Amniotic epithelial cell (primary cell): ENCODE data around the gene ANXA2R.
A peak's percentile ranks its signal among the peaks of the same experiment; 100 is the strongest.
"Not testable (repeated sequence)": the region's sequence is repeated elsewhere in the genome, so short reads cannot be mapped to it uniquely, and the experiment has no call there.

Experiments used
- DNase-seq: peaks from one replicate; pipeline ENCODE4 v3.0.0-alpha.2; 2010; ENCODE audit warnings: low read depth

Gene ANXA2R

DNA sequence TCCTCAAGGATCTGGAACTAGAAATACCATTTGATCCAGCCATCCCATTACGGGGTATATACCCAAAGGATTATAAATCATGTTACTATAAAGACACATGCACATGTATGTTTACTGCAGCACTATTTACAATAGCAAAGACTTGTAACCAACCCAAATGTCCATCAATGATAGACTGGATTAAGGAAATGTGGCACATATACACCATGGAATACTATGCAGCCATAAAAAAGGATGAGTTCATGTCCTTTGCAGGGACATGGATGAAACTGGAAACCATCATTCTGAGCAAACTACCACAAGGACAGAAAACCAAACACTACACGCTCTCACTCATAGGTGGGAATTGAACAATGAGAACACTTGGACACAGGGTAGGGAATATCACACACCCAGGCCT lies 19.9 kb upstream of the ANXA2R start:
- DNase-seq, result not testable (repeated sequence)

DNA sequence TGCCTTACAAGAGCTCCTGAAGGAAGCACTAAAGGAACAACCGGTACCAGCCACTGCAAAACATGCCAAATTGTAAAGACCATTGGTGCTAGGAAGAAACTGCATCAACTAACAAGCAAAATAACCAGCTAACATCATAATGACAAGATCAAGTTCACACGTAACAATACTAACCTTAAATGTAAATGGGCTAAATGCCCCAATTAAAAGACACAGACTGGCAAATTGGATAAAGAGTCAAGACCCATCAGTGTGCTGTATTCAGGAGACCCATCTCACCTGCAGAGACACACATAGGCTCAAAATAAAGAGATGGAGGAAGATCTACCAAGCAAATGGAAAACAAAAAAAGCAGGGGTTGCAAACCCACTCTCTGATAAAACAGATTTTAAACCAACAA lies 15.0 kb upstream of the ANXA2R start:
- not testable (repeated sequence) for DNase-seq

DNA sequence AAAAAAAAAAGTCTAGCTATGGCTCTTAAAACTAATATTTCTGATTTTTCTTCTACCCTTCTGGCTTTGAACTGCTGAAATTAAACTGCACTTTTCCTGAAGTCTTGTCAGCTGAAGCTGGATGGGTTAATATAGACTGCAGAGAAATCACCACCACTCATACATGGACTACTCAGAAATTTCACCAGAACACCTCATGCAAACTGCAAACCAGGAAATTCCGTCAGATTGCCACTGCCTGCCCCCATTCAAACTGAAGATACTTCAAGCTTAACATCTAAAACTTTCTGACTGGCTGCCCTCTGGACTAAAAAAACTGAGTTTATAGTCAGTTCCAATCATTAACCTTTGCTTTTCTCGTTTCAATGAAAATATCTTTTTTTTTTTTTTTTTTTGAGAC lies 11.6 kb upstream of the ANXA2R start:
- no peak for DNase-seq

DNA sequence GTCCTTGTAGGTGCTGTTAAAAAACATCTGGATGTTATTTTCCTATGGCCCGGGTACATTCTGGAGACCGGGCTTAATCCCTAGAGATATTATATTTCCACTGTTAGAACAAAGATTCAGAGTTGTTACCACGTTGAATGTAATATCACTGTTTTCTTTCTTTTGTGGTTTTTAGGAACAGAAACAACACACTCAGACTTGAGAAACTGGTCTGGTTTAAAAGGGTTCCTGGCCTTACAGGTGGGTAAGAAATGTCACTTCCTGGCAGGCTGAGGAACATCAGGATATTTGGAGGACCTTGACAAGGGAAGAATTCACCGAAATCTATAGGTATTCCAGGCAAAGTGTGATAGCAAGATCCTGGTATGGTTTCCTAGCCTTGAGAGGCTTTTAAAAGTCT lies 10.3 kb upstream of the ANXA2R start:
- DNase-seq, result no peak

DNA sequence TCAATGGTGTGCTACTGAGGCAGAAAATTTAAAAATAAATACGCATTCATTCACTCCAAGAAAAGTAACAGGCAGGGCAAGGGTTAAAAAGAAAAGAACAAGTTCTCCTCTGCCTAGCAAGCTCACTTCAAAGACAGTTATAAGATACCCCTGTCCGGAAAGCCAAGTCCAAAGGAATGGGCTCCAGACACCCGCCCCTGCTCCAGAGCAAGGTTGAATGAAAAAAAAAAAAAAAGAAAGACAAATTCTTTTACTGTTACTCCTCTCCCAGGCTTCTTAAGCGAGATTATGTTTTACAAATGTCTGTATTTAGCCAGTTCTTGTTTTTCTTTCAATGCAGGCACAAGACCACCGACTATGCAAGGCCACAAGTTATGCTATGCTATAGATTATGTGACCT lies 9.1 kb upstream of the ANXA2R start:
- DNase-seq, result no peak

DNA sequence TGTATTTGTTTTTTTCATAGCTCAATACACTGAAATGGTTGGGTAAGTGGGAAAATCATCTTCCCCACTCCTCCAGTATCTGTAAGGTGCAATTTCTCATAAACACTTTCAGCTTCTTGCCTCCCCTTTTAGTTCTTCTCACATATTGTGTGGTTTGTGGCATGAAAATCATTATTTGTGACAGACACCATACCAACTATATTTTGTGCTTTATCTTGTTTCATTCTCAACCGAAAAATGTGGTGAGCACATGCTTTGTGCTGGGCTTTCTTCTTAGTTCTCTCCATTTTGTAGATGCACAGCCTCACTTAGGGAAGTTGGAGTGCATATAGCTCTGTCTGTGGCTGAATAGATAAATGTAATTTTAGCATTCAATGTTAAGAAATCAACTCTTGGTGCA lies 6.4 kb upstream of the ANXA2R start:
- DNase-seq, result no peak

DNA sequence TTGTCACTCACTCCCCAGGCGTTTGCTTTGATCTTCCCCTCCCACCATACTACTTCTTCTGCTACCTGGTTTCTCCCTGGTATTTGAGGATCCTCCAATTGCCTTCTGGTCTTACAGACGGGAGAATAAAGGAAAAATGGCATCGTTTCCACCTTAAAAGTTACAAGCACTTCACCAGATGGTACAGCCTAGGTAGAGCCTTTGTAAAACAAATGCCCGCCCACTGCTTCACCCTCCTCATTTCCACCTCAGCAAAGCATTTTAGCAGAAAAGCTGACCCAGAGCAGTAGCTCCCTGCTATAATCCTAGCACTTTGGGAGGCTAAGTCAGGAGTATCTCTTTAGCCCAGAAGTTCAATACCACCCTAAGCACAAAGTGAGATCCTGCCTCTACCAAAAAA lies 5.1 kb upstream of the ANXA2R start:
- no peak for DNase-seq

DNA sequence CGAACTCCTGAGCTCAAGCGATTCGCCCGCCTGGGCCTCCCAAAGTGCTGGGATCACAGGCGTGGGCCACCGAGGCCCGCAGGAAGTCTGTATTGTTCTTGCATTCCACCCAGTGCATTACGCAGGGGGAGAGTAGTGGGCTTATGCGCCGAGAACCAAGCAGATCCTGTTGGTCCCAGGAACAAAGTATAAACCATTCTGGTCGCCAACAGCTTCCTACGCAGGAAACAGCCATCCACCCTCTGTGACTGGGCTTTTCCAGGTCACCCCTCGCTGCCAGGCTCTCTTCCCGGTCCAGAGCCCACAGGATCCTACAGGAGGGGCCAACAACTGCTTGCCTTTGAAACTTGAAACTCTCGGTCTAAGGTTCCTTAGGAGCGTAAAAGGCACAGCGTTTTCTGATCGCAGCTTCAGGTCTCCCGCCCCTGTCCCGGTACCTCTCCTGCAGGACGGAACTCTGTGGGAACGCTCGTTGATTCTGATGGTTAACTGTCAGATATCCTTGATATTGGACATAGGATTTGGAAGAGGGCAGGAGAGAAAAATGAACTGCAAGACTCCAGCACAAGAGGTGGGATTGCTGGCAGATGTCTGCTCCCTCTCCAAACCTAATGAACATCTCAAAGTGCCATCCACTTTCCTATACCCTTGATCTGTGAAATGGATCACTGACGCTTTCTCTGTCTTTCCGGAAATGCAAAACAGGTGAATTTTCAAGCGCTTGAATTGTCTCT lies 4.2 kb upstream of the ANXA2R start:
- peak; percentile 43 for DNase-seq

DNA sequence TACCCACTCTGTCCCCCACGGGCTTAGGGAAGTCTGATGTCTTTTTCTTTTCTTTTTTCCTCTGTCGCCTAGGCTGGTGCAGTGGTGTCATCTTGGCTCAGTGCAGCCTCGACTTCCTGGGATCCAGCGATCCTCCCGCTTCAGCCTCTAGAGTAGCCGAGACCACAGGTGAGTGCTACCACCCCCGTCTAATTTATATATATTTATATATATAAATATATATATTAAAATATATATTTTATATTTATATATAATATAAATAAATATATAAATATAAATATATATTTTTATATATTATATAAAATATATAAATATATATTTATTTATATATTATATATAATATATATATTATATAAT lies 3.3 kb upstream of the ANXA2R start:
- DNase-seq, result no peak

DNA sequence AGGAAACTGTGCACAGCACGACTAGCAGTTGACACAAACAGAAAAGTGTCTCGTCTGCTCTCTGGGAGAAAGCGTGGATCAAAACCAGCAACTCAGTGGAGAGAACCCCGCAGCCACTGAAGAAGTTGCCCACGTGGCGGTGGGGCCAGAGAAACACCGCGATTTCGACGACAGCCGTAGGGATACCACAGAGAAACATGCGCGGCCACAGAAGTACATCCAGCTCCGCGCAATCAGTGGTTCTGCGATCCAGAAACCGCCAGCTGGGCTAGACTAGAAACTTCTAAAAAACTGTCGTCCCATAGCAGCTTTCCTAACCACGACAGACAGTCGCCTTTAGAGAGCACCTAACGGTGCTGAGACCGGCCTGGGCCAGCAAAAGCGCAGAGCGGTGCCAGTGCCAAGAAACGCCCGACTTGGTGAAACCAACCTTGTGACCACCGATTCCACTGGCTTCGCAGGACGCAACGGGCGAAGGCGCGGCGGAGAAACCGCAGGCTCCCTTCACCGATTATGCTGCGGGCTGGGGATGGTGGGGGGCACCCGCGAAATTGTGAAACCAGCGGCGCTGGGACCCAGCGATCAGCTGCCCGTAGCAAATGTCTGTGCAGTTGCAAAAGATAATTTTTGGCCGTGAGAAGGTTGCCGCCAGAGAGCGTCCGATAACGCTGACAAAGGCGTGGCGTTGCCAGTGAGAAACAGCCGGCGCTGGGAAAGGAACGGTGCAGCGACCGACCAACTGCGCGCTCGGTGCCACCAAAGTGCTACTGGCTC lies 2.7 kb upstream of the ANXA2R start:
- peak; percentile 78 for DNase-seq

DNA sequence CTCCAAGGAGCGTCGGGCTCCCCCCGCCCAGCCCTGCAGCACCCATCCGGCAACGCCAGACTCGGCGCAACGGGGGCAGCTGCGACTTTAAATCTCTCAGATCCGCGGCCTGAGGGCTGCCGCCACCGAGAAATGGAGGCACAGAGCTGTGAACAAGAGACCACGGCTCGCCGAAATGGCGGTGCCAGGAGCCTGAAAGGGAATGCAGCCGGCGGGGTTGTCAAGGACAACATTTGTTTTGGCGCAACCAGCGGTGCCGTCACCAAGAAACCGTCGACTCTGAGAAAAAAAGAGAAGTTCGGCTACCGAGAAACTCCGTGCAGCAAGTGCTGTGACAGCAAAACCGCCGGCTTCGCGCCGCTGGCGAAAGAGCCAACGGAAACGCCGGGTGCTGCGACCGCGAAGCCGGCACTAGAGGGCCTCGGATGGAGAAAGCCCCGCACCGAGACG lies 2.1 kb upstream of the ANXA2R start:
- DNase-seq, result peak; percentile 61

DNA sequence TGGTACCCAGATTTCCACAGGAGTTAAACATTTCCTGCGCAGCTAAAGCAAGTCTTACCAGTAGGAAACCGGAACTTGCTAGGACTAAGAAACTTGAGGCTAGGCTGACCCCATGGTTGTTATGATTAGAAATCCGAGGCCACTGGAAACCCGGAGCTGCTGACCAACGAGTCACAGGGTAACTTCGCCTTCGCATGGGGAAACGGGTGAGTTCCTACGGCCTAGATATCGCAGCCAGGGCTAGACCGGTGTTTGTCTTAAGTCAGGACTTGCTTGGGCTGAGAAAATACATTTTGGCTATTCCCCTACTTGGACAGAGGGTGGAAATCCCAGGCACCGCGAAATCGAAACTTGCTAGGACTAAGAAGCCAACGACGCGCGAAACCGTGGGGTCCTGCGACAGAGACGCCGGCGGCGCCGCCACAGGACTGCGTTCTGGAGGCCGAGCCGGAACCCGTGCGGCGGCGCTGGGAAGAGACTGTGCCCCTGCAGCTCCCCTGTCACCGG lies 1.6 kb upstream of the ANXA2R start:
- peak; percentile 85 for DNase-seq

DNA sequence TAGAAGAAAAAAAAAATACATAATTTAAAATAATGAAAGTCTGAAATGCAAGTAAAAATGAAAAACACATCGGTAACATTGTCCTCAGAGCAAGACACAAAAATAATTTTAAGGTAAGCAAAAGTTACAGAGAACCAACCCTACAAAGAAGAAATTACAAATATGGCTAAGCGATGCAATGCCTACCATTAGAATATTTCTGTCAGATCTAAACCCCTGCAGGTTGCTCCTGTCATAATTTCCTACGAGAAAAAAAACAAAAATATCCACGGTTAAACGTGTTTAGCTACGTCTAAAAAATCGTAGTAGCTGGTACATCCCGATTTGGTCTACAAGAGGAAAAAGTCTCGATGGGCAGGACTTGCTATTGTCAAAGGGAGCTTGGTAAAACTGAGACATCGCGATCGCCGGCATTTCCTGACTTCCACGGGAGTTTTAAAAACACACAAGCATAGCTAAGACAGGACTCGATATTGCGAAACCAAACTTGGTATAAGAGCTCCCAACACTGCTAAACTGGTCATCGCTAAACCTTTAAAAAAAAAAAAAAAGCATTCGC lies 1.1 kb upstream of the ANXA2R start:
- DNase-seq, result peak; percentile 88

DNA sequence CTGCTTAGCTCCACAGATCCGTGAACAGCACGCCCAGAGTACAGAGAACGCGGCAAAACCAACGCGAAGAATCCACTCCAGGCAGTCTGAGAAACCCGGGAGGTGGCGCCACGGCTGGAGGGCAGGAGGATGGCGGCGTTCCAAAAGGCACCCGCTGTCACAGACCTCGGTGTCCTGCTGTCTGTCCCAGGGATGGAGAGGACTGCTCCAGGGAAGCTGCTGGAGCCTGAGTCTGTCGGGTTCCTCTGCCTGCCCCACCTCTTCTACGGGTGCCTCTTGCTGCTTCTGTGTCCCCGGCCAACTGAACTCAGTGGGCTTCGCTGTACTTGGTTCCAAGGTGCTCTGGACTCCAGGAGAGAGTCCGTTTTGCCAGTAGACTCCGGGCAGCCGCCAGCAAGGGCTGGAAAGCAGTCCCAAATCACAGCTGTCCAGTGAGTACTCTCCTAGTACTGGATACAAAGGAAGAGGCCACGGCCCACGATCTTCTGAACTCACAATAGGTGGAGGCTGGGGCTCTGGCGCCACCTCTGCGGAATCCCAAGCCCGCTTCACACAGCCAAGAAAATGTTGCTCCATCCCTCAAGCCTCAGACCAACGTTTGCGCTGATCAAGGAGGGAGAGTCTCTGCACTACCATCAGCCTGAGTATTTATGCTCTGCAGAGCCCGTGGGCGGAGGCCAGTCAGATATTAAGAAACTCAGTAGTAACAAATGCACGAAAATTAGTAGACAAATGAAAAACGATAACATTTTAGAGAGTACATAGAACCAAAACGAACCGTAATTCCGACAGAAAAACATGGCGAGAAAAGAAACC lies 440 bp downstream of the ANXA2R start:
- DNase-seq, result peak; percentile 92

DNA sequence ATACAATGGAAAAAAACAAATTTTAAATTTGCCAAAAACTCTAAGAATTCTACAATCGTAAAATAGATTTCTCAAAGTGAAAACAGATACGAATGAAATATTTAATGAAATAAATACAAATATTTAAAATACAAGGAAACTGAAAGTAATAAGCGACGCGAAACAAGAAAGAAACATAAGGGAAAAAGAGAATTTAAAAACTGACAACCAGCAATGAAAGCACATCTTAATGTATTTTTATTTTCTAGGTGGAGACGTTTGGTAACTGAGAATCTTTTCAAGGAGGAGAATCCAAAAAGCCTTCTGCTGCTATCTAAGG lies 1.0 kb downstream of the ANXA2R start:
- no peak for DNase-seq

DNA sequence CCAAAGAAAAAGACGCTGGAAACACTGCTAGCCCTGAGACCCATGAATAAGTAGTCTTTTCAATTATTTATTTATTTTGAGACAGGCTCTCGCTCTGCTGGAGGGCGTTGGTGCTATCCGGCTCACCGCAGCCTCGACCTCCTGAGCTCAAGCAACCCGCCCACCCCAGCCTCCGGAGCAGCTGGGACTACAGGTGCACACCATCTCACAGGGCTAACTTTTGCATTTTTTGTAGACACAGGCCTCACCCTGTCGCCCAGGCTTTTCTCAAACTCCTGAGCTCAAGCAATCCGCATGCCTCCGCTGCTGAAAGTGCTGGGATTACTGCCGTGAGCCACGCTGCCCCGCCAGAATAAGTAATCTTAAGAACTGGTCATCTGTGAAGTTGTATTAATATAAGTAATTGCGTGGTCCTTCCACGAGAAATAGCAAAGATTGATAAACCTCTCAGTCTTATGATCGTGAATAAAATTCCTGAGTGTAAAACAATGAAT lies 1.6 kb downstream of the ANXA2R start:
- no peak for DNase-seq

DNA sequence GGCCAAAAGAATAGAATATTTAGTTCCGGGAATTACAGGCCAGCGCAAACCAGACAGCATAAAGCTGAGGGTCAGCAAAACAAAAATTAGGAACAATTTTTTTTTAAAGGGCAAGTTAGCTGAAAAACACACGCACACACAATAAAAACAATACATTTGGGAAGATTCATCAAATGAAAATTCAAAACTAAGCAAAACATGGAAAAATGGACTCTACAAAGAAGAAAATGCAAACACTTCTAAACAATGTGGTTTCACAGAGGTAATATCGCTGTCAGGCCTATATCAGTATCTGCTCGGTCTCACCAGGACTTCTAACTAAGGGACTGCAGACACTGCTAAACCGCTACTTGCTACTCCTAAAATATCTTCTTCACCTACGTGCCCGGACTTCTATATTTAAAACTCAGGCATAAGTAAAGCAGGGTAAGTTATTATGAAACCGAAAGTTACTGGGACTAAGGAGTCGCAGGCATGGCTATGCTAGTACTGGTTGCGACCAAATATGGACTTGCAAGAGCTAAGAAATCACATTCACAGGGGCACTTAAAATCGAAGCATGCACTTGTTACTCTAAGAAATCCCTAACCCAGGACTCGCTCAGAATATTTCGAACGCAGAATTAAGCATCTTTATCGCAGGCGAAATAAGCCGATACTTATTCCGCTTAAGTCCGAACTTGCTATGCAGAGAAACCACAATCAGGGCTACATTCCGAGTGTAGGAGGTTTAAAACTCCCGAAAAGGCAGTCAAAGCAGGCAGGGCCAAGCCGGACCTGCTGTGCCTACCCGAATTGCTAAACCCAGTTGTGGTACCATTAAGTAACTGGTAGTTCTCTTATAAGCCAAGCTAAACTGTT lies 2.3 kb downstream of the ANXA2R start:
- DNase-seq, result peak; percentile 84

DNA sequence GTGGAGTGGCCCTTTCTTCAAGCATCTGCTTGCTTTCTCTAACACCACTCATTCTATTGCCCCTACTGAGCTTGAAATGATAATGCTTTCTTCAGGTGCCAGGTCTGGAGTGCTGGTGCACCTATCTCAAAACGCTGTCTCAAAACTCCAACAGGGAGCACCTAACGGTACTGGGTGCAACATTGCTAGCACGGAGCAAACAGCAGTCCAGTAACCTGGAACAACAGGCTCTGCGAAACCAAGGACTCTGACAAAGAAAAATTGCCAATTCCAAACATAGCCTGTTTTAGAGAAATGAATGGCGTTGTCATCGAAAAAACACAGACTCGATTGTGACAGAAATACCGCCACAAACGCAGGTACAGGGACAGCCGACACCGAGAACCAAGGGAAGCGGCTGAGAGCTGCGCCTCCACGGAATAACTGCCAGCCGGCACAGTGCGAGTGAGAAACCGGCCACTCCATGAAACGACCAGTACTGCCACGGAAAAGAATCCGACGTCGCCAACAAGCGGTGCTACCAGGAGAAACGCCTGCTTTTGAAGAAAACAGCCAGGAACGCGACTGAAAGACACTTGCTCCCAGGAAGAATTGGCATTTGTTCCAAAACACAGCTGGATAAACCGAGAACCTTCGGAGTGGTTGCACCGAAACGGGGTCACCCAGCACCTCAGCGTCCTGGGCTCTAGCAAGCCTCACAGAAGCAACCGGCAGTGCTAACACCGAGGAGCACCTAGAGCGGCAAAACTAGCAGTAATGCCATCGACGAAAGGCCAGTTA lies 3.1 kb downstream of the ANXA2R start:
- peak; percentile 56 for DNase-seq

DNA sequence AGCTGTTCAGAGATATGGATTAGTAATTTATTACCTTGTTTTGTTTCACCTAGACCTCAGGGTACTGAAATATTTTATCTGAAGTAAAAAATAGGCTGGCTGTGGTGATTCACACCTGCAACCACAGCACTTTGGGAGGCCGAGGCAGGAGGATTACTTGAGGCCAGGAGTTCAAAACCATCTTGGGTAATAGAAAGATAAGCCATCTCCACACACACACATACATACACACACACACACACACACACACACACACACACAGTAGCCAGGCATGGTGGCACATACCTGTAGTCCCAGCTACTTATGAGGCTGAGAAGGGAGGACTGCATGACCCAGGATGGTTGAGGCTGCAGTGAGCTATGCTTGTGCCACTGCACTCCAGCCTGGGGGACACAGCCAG lies 3.7 kb downstream of the ANXA2R start:
- peak; percentile 61 for DNase-seq

DNA sequence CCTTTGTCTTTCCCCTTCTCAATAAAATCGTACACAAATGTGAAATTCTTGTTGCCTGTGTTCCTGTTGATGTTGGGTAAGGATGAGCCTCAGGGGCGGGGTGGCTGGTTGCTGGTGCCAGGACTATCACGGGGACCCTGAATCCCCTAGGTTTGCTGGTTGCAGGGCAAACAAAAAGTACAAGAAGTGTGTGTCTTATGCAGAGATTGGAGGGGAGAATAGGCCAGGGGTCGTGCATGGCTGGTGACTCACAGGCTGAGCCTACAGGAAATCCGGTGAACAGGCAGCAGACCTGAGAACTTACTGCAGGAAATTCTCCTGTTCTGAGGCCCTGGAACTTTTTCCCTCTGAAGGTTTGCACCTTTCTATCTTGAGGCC lies 5.5 kb downstream of the ANXA2R start:
- DNase-seq, result peak; percentile 64
